ENCODE measurements around the gene UGT8.
"Not testable (repeated sequence)": the region's sequence is repeated elsewhere in the genome, so short reads cannot be mapped to it uniquely, and the experiment has no call there.

Gene UGT8

GRCh38 chr4:114607056-114607455 is 8.4 kb downstream of the UGT8 start:
- DNase-seq (ENCODE audit: low read depth): no peak

GRCh38 chr4:114613560-114613959 is 15.0 kb downstream of the UGT8 start:
- DNase-seq (ENCODE audit: low read depth): no peak

- DNase-seq (ENCODE audit: low read depth): no peak
Measured at GRCh38 chr4:114615435-114615834, 16.8 kb downstream of the UGT8 start.

- not testable (repeated sequence) for DNase-seq (ENCODE audit: low read depth)
Measured at GRCh38 chr4:114616036-114616435, 17.4 kb downstream of the UGT8 start.

GRCh38 chr4:114626196-114626595 is 27.6 kb downstream of the UGT8 start:
- no peak for DNase-seq (ENCODE audit: low read depth)

- DNase-seq (ENCODE audit: low read depth): no peak
Measured at GRCh38 chr4:114636192-114636935, 37.8 kb downstream of the UGT8 start.

GRCh38 chr4:114642173-114642780 is 43.7 kb downstream of the UGT8 start:
- no peak for DNase-seq (ENCODE audit: low read depth)

GRCh38 chr4:114649908-114650307 is 51.3 kb downstream of the UGT8 start:
- DNase-seq (ENCODE audit: low read depth): no peak

- no peak for DNase-seq (ENCODE audit: low read depth)
Measured at GRCh38 chr4:114653675-114654074, 55.1 kb downstream of the UGT8 start.

GRCh38 chr4:114654592-114654991 is 56.0 kb downstream of the UGT8 start:
- no peak for DNase-seq (ENCODE audit: low read depth)

- DNase-seq (ENCODE audit: low read depth): no peak
Measured at GRCh38 chr4:114658179-114658578, 59.6 kb downstream of the UGT8 start.

- DNase-seq (ENCODE audit: low read depth): no peak
Measured at GRCh38 chr4:114658776-114659175, 60.2 kb downstream of the UGT8 start.

GRCh38 chr4:114659386-114660008 is 60.9 kb downstream of the UGT8 start:
- DNase-seq (ENCODE audit: low read depth): no peak

- DNase-seq (ENCODE audit: low read depth): no peak
Measured at GRCh38 chr4:114663083-114663482, 64.5 kb downstream of the UGT8 start.

- DNase-seq (ENCODE audit: low read depth): no peak
Measured at GRCh38 chr4:114668577-114668976, 70.0 kb downstream of the UGT8 start.

GRCh38 chr4:114670733-114671132 is 72.1 kb downstream of the UGT8 start:
- DNase-seq (ENCODE audit: low read depth): not testable (repeated sequence)

GRCh38 chr4:114673306-114673705 is 74.7 kb downstream of the UGT8 start:
- no peak for DNase-seq (ENCODE audit: low read depth)

GRCh38 chr4:114674080-114674479 is 75.5 kb downstream of the UGT8 start:
- no peak for DNase-seq (ENCODE audit: low read depth)

GRCh38 chr4:114677346-114677979 is 78.9 kb downstream of the UGT8 start:
- no peak for DNase-seq (ENCODE audit: low read depth)

GRCh38 chr4:114684462-114684861 is 85.9 kb downstream of the UGT8 start:
- DNase-seq (ENCODE audit: low read depth): no peak

GRCh38 chr4:114688059-114688458 is 89.5 kb downstream of the UGT8 start:
- DNase-seq (ENCODE audit: low read depth): no peak

GRCh38 chr4:114690571-114690970 is 92.0 kb downstream of the UGT8 start:
- DNase-seq (ENCODE audit: low read depth): no peak

GRCh38 chr4:114691865-114692264 is 93.3 kb downstream of the UGT8 start:
- no peak for DNase-seq (ENCODE audit: low read depth)

Data from T-helper 22 cell (primary cell).